Left ventricle myocardium inferior (tissue), 1 donor: ENCODE data around the gene COL4A2. TPM values are rescaled to one million over a fixed set of nuclear protein-coding genes. Genes with fewer than 3 reads are reported as not detected.

Experiments
- DNase-seq: peaks from one replicate; pipeline ENCODE4 v3.0.0-alpha.2; 2020
- H3K27ac ChIP-seq: fragments of 200-600 bp; replicated peaks from 2 replicates; pipeline ENCODE4 v1.8.0; 2021
- H3K27me3 ChIP-seq: fragments of 200-600 bp; 2 replicates; pipeline ENCODE4 v1.8.0; 2021; ENCODE audit warnings: low read depth
- H3K36me3 ChIP-seq: fragments of 200-600 bp; 2 replicates; pipeline ENCODE4 v1.8.0; 2021
- H3K4me1 ChIP-seq: fragments of 200-600 bp; 2 replicates; pipeline ENCODE4 v1.8.0; 2021
- H3K4me3 ChIP-seq: fragments of 200-600 bp; 2 replicates; pipeline ENCODE4 v1.8.0; 2021; ENCODE audit warnings: mild to moderate bottlenecking, moderate library complexity
- H3K9me3 ChIP-seq: fragments of 200-600 bp; replicated peaks from 2 replicates; pipeline ENCODE4 v1.8.0; 2021
- intact Hi-C: fragments of 100-400 bp; cut with micrococcal nuclease; formaldehyde crosslinking; loops from one replicate; pipeline ENCODE4 v1.11.0; 2022
- total RNA-seq: library from RNA; stranded (reverse); fragmentation: NEBNext Ultra II Directional; extraction: Animal tissue kit (Norgen Biotek cat#: 25700); gene quantifications from one replicate; pipeline ENCODE4 v1.2.1, GENCODE V29; 2021
- TF ChIP-seq, protein P1 (sequence below): fragments of 200-600 bp; IDR thresholded peaks from 2 replicates; pipeline ENCODE4 v1.8.0; 2021; ENCODE audit warnings: antibody characterized with exemption, mild to moderate bottlenecking, borderline replicate concordance
- donor health status: DM: no; HTN: yes; CAD: no; lungs with severe emphysema.

Gene COL4A2
- total RNA-seq, 1 donor from 2014 or later, result 117 TPM

DNA sequence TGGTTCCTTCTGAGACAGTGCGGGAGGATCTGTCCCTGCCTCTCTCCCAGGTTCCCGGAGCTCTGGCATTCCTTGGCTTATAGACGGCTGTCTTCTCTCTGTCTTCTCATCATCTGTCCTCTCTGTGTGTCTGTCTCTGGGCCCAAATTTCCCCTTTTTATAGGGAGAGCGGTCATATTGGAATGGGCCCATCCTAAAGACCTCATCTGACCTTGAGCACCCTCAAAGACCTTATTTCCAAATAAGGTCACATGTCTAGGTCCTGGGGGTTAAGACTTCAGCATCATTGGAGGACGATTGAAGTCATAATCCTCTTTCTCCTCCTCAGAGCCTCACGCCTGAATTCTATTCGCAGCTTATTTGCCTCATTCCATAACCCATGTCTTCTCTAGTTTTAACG, 156.1 kb downstream of the COL4A2 start:
- TF ChIP-seq, protein P1, sequence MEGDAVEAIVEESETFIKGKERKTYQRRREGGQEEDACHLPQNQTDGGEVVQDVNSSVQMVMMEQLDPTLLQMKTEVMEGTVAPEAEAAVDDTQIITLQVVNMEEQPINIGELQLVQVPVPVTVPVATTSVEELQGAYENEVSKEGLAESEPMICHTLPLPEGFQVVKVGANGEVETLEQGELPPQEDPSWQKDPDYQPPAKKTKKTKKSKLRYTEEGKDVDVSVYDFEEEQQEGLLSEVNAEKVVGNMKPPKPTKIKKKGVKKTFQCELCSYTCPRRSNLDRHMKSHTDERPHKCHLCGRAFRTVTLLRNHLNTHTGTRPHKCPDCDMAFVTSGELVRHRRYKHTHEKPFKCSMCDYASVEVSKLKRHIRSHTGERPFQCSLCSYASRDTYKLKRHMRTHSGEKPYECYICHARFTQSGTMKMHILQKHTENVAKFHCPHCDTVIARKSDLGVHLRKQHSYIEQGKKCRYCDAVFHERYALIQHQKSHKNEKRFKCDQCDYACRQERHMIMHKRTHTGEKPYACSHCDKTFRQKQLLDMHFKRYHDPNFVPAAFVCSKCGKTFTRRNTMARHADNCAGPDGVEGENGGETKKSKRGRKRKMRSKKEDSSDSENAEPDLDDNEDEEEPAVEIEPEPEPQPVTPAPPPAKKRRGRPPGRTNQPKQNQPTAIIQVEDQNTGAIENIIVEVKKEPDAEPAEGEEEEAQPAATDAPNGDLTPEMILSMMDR, result no peak
- intact Hi-C loops, result no loop called here

DNA sequence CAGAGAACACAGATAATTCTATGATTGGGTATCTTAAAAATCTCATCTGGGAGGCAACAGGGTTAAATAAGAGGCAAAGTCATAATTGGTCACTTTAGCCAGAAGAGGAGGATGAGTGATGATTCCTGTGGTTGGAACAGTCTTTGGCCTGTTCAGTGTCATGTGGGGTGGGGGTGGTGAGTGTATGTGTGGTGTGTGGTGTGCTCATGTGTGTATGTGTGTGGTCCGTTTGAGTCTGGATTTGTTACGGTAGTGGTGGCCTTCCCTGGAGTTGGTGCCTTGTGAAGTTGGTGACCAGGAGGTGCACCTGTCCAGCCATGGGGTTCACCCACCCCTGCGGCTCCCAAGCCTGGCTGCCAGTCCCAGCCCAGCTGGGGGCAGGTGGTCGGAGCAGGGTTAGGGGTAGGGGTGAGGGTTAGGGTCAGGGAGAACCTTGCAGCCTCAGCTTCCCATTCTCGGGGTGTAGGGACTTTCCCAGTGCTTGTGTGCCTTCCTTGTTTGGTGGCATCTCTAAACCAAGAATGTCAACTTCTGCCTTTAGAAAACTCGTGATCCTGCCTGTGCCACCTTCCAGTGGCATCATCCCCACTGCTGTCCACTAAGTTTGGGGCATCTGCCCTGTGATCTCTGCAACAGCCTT, 156.9 kb downstream of the COL4A2 start:
- Histone ChIP-seq H3K27ac (no peak overlapping the region), H3K4me1 (no peaks in the 10 kb centered on the region), H3K36me3 (peaks cover 100% of the 10 kb centered on the region), H3K9me3 (no peaks in the 10 kb centered on the region), H3K4me3 (no peak overlapping the region), H3K27me3 (no peaks in the 10 kb centered on the region)
- TF ChIP-seq, protein P1, result no peak
- DNase-seq, result no peak
- intact Hi-C loops, result no loop called here

More for the DNA sequence above, 156.1 kb downstream of the COL4A2 start:
- no peak for DNase-seq
- no peak overlapping the region for H3K4me3 ChIP-seq
- H3K9me3 ChIP-seq, result no peaks in the 10 kb centered on the region
- peaks cover 100% of the 10 kb centered on the region for H3K36me3 ChIP-seq
- H3K27me3 ChIP-seq, result no peaks in the 10 kb centered on the region
- no peaks in the 10 kb centered on the region for H3K4me1 ChIP-seq
- H3K27ac ChIP-seq, result no peak overlapping the region

- no peak overlapping the region for H3K4me3 ChIP-seq
- no peaks in the 10 kb centered on the region for H3K9me3 ChIP-seq
- H3K36me3 ChIP-seq, result peaks cover 100% of the 10 kb centered on the region
- intact Hi-C loops, result no loop called here
- TF ChIP-seq, protein P1, result no peak
- H3K27ac ChIP-seq, result no peak overlapping the region
- no peaks in the 10 kb centered on the region for H3K27me3 ChIP-seq
- DNase-seq, result no peak
- H3K4me1 ChIP-seq, result no peaks in the 10 kb centered on the region
Observed at GRCh38 chr13:110464556-110465333, 157.7 kb downstream of the COL4A2 start.

GRCh38 chr13:110465696-110466095, 158.6 kb downstream of the COL4A2 start:
- Histone ChIP-seq H3K27me3 (no peaks in the 10 kb centered on the region), H3K9me3 (no peaks in the 10 kb centered on the region), H3K36me3 (peaks cover 100% of the 10 kb centered on the region), H3K27ac (no peak overlapping the region), H3K4me1 (peaks cover 8% of the 10 kb centered on the region), H3K4me3 (no peak overlapping the region)
- intact Hi-C loops, result no loop called here
- no peak for DNase-seq
- TF ChIP-seq, protein P1, result no peak

DNA sequence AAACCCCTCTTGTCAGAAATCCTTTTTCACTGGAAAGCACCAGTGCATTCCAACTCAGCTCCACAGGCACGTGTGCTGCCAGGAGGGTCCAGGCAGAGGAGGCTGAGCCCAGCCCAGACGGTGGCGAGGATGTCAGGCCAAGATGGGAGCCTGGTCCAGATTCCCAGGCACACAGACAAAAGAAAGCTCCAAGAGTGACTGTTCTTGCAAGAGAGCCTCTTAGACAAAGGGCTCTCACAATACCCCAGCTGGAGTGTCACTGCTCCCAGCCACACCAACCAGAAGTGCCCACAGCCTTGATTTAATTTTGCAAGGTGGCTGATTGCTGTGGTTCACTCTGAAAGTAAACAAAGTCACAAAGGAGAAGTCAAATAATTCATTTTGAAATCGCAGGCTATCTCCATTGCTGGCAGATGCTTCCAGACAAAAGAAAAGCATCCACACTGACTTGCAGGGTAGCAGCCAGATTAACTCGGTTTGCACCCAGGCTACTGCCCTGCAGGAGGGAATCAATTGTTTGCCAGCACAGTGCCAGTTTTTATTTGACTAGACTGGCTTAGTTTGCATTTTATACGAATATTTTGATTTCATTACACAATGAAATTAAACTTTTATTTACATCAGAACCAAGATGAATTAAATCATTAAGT, 159.3 kb downstream of the COL4A2 start:
- intact Hi-C loops, result no loop called here
- H3K36me3 ChIP-seq, result peaks cover 100% of the 10 kb centered on the region

More for the DNA sequence above, 159.3 kb downstream of the COL4A2 start:
- H3K9me3 ChIP-seq, result no peaks in the 10 kb centered on the region
- H3K27me3 ChIP-seq, result no peaks in the 10 kb centered on the region
- H3K4me1 ChIP-seq, result peaks cover 13% of the 10 kb centered on the region
- TF ChIP-seq, protein P1, result no peak
- DNase-seq, result no peak
- H3K27ac ChIP-seq, result no peak overlapping the region
- H3K4me3 ChIP-seq, result no peak overlapping the region
